Measurements from ENCODE around the gene PER3. TPM values are rescaled to one million over a fixed set of nuclear protein-coding genes. Genes with fewer than 3 reads are reported as not detected.

The PER3 gene
- polyA plus RNA-seq, 12 donors: 4.7 to 11.8 (median 8.1) TPM; not detected in 1

DNA sequence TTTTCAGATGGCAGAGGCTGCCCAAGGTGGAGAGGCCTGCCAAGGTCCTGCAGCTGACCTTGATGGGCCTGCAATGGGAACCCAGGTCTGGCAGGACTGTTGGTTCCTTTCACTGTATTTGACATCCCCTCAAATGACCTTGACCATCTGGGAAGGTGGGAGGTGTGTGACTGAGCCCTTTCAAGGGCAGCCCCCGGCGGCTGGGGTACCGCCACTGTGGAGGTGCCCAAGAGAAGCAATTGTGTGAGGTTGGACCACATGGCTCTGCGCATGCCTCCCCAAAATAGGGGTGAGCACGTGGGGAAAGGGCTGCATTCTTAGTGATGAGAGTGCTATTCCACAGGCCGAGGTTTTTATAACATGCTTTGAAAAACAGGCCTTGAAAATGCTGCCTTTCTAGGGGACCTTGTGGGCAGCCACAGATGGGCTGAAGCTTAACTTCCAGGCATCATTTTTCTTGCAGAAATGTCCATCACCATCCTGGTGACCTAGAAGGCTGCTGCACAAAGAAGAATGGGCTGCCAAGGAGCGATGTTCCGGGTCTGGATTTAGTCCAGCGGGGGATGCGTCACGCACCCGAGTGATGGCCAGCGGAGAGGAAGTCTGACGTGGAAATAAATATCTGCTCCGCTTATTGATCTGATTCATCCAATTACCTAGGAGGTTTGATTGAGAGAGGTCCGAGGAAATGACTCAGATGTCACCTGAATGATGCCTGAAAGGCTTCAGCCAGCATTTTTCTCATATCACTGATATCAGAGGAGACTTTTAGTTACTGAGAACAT, 85.2 kb downstream of the PER3 start:
- DNase-seq: no peak

DNA sequence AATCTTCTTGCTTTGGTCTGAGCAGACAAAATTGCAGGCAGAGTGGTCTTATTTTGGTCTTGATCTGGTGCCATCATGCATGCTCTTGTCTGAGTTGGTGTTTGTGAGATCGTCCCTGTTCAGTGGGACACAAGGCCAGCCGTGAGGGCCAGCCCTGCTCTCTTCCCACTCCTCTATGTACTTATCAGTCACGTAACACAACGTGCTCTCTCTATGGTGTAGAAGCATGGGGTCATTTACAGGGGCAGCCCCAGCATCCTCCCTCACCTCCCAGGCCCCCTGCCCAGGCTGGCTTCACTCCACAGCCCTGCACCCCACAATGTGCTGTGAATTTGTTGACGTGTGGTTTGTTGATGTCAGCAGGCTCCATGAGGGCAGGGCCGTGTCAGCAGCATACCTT, 87.0 kb downstream of the PER3 start:
- DNase-seq: no peak

DNA sequence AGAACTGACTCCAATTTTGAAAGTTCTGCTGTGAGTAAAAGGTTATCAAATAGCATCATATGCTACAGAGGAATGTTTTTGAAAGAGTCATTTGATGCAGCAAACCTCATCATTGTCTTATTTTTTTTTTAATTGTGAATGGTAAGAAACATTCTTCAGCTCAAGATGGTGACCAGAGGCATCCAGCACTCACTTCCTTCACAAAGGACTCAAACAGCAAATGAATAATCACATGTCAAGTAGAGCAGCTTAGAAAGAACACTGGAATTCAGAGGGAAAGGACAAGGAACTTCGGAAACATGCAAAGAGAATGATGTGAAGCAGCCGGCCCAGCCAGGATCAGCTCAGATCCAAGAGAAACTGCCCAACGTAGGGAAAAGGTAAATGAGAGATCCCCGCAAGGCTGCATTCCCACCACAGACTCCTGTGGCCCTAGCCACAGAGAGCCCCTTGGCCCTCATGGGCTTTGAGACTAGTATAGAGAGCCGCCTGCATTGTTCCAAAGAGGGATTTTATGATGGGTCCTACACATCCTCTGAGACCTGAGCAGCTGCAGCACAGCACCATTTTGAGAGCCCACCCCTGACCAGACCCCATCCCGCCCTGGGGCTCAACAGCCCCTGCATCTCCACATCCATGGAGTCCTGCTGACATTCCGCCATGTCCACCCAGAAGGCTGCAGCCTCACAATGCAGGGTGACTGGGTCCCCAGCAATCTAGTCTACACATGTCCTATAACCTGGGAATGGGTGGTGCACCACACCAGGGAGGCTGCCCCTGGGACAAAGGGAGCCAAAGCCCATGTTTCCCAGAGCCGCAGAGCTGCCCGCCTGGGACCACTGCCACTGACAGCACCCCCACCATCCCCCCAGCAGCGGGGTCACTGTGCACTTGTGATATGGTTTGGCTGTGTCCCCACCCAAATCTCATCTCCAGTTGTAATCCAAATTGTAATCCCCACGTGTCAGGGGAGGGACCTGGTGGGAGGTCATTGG, 90.0 kb downstream of the PER3 start:
- no peak for DNase-seq

DNA sequence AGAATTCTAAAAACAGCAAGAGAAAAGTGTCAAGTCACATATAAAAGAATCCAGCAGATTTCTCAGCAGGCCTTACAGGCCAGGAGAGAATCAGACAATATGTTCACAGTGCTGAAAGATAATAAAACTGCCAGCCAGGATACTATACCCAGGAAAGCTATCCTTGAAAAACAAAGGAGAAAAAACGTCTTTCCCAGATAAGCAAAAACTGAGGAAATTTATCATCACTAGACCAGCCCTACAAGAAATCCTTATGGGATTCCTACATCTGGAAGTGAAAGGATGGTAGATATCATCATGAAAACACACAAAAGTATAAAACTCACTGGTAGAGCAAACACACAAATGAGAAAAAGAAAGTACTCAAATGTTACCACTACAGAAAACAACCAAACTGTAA, 93.9 kb downstream of the PER3 start:
- DNase-seq: no peak

DNA sequence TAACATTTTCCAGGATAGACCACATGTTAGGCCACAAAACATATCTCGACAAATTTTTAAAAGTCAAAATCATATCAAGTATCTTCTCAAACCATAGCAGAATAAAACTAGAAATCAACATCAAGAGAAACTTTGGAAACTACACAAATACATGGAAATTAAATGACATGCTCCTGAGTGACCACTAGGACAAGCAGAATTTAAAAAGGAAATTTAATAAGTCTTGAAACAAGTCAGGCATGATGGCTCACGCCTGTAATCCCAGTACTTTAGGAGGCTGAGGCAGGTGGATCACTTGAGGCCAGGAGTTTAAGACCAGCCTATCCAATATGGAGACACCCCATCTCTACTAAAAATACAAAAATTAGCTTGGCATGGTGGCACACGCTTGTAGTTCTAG, 95.1 kb downstream of the PER3 start:
- DNase-seq: no peak

DNA sequence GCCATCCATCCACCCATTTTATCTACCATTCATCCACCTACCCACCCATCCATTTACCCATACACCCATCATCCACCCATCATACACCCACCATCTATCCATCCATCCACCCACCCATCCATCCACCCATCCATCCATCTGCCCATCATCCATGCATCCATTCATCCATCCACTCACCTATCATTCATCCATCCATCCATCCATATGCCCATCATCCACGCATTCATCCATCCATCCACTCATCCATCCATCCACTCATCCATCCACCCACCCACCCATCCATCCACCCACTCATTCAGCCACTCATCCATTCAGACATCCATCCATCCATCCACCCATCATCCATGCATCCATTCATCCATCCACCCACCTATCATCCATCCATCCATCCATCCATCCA, 100.7 kb downstream of the PER3 start:
- DNase-seq: no peak

DNA sequence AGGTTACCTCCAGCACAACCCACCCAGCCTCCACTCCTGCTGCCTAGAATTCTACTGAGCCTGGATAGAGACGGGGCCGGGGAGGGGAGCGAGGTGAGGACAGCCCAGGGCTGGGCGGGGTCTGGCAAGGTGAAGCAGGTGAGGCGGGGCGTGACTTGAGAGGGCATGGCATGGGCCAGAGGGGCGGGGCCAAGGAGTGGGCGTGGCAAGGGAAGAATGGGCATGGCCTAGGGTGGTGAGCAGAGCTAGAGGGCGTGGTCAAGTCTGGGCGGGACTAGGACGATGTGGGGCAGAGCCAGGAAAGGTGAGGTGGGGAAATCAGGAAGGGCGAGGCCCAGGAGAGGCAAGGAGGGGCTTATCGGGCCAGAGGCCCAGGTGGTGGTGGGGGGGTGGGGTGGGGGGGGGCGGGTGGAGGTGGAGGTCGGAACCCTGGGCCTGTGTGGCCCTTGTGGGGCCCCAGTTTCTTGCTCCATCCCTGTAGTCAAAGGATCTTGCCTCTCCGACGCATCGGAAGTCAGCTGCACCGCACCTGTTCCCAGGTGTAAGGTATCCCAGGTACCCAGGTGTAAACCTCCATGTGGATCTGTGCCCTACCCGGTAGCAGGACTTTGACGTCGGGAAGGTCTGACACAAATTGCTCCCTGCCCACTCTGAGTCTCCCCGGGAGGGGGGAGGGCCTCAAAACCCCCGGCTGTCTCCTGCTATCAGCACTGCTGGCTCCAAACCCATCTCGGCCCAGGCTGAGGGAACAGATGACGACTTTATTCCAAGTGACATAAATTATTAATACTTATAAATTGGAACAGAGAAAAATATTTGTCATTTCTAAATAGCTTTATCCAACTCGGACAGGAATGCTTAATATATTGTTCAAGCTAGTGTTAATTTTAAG, 101.7 kb downstream of the PER3 start:
- no peak for DNase-seq

DNA sequence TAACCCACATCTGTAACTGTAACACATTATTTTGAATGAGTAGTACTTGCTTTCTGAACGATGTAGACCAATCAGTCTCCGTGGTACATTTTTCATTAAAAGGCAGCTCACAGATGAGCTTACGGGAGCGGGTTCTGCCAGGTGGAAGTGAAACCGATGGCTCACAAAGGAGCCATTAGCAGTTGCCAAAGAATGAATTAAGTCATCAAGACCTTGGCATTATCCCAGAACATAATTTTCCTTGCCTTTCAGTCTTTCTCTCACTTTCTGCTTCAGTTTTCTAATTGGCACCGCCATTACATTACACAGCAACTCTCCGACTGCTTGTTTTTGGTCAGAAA, 102.3 kb downstream of the PER3 start:
- no peak for DNase-seq

DNA sequence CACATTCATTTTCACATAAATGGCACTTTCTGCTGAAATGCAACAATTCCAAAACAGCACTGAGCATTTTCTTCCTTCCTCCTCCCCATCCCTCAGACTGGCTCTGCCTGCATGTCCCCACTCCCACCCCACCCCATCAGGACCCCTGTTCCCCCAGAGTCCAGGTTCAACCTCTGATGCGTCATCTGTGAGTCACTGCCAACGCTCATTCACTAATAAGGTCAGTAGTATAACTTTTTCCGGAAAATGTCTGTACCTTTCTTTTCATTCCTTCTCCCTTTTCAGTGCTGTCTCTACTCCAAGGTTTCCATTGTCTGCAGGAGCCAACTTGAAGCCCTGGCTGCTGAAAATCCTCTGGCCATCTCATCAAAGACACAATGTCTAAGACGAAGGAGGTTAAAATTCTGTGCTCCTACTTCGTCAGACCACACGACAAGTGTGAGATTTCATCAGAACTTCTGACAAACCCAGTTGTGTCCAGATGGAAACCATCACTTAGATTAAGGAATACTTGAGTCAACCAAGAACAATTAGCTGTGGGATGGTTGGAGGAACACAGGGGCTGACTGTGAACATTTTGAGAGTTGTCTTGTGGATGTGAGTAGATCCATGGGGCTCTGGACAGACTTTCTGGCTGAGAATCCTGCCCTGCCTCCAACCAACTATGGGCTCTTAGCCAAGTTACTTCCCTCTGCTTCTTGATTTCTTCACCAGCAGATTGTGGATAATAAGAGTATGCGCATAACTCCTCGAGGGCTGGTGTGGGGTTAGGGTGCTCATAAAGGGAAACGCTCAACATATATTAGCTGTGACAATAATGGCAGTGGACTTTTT, 104.4 kb downstream of the PER3 start:
- DNase-seq: no peak

DNA sequence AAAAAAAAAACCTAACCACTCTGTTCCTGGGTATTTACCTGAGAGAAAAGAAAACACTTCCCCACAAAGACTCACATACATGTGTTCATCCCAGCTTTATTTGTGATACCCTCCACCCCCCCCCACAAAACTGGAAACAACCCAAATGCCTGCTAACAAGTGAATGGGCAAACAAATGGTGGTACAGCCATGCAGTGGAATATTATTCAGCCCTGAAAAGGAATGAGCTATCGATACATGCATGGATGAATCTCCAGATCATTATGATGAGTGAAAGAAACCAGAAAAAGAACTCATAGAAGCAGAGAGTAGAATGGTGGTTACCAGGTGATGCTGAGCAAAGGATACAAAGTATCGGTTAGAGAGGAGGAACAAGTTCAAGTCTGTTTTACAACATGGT, 106.8 kb downstream of the PER3 start:
- no peak for DNase-seq

DNA sequence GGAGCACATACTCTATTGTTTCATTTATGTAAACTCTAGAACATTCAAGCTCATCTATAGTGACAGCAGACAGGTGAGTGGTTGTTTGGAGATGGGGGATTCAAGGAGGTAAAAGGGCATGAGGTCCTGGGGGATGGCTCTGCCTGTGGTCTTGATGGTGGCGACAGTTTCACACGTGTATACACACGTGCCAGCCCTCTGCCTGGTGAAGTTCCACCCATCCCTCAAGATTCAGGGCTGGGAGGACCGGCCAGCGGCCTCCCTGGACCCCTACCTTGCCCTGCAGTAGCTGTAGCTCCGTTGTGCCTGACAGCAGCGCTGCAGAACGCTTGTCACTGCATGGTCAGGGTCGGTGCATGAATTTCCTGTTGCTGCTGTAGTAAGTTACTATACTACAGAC, 107.7 kb downstream of the PER3 start:
- no peak for DNase-seq

DNA sequence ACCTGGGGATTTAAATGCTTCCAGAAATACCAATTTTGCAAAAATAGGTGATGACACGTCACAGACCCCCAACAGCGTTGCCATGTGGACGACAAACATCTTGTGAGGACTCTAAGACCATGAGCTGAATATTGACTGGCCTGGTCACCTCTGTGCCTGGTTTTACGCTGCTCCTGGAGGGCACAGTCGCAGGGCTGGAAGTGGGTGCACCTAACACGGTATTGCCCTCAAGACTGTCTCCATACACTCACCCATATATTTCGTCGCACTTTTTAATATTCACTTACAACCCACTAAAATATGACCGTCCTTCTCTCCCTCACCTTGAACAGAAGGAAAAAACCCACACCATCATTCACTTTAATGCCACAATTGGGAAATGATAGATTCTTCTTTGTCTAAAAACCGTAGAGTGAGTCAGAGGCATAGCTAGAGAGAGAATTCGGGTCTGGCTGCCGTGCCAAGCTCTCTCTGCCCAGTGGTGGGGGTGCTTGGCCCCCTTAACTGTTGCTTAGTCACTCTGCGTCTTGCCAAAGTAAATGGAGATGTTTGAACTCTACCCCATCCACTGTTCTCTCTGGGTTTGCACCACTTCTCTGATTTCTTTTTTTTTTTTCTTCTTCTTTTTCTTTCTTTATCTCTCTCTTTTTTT, 109.6 kb downstream of the PER3 start:
- no peak for DNase-seq

Other genes starting within 250 kb of the PER3 start
- 10 to 100 TPM in 11 of 12 donors, not detected in 1; 67.9 to 93.4 (median 83.2) TPM for gene VAMP3, start 13.0 kb upstream of the PER3 start, polyA plus RNA-seq (ENCODE audit: insufficient read length in 12 of 12)
- under 1 TPM in 2 of 12 donors, not detected in 10; 0.13 to 0.17 TPM for gene UTS2, start 68.8 kb downstream of the PER3 start, polyA plus RNA-seq (ENCODE audit: insufficient read length in 12 of 12)
- gene TNFRSF9, start 156.5 kb downstream of the PER3 start, polyA plus RNA-seq (ENCODE audit: insufficient read length in 12 of 12): under 1 TPM in 9 of 12 donors, not detected in 3; 0.03 to 0.54 (median 0.09) TPM
- 100 to 1,000 TPM in 11 of 12 donors, not detected in 1; 238 to 336 (median 303) TPM for gene PARK7, start 177.4 kb downstream of the PER3 start, polyA plus RNA-seq (ENCODE audit: insufficient read length in 12 of 12)
- 10 to 100 TPM in 3 of 12 donors, 1 to 10 TPM in 8, not detected in 1; 5.5 to 26.0 (median 7.5) TPM for gene ERRFI1, start 242.0 kb downstream of the PER3 start, polyA plus RNA-seq (ENCODE audit: insufficient read length in 12 of 12)

Data from muscle of arm (tissue), 12 donors.